Esophagus (tissue), 2 donors: ENCODE data around the gene IL1RN. TPM values are rescaled to one million over a fixed set of nuclear protein-coding genes. Genes with fewer than 3 reads are reported as not detected.

Experiments used
- H3K27ac ChIP-seq, 2 donors: one replicate each; pipeline ENCODE4 v1.5.1; 2013; ENCODE audit warnings: low read depth in 2 of 2, mild to moderate bottlenecking in 2 of 2, inconsistent platforms in 1 of 2, low read length in 1 of 2, moderate library complexity in 1 of 2
- H3K27me3 ChIP-seq, 2 donors: one replicate each; pipeline ENCODE4 v1.6.1; 2013; ENCODE audit warnings: low read length in 2 of 2, control low read depth in 1 of 2, mild to moderate bottlenecking in 1 of 2; ENCODE audit not compliant: insufficient read depth in 2 of 2, control insufficient read depth in 1 of 2
- H3K36me3 ChIP-seq, 2 donors: one replicate each; pipeline ENCODE4 v1.6.1; 2013; ENCODE audit warnings: low read length in 1 of 2; ENCODE audit not compliant: control insufficient read depth in 2 of 2, insufficient read depth in 2 of 2
- H3K4me1 ChIP-seq, 2 donors: one replicate each; pipeline ENCODE4 v1.6.1; 2013; ENCODE audit warnings: low read length in 1 of 2; ENCODE audit not compliant: control insufficient read depth in 2 of 2, insufficient read depth in 2 of 2
- H3K4me3 ChIP-seq, 2 donors: one replicate each; pipeline ENCODE4 v1.5.1; 2013; ENCODE audit warnings: low read length in 2 of 2, mild to moderate bottlenecking in 2 of 2, low read depth in 1 of 2, moderate library complexity in 1 of 2
- H3K9me3 ChIP-seq, 2 donors: one replicate each; pipeline ENCODE4 v1.6.1; 2013; ENCODE audit warnings: mild to moderate bottlenecking in 2 of 2, low read depth in 1 of 2, low read length in 1 of 2, moderate library complexity in 1 of 2; ENCODE audit not compliant: control insufficient read depth in 2 of 2, insufficient read depth in 1 of 2
- whole genome bisulfite sequencing, 2 donors: extraction: QIAGEN DNeasy Blood & Tissue Kit; methylation state at CpG; one replicate each; pipeline ENCODE4 v1.1.7; 2013; 5-methylcytosine and 5-hydroxymethylcytosine counted together
- polyA plus RNA-seq, 2 donors: library from polyadenylated mRNA; stranded (reverse); fragments of 200-250 nt; gene quantifications; one replicate each; pipeline ENCODE4 v1.2.3, GENCODE V29; 2013
- donor health status: healthy with polysubstance abuse.
- donor health status: Bipolar disorder and iron deficiency.

Gene IL1RN
- polyA plus RNA-seq, 2 donors, result 1,363 to 2,112 TPM

DNA sequence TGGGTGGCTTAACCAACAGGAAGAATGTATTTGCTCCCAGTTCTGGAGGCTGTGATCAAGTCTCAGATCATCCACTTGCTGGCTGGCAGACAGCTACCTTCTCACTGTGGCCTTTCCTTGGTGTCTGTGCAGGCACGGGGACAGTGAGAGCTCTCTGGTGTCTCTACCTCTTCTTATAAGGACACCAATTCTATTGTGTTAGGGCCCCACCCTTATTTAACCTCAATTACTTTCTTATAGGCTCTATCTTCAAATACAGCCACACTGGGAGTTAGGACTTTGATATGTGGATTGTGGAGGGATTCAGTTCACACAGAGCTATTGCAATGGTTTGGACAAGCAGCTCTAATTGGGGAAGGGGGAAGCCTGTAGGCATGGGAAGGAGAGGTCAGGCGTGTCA lies 25.3 kb upstream of the IL1RN start:
- H3K4me1 ChIP-seq, result peaks cover 0 to 3% of the 10 kb centered on the region in 2 donors
- H3K9me3 ChIP-seq, result peaks cover 0 to 3% of the 10 kb centered on the region in 2 donors
- H3K27ac ChIP-seq, result peak overlapping the region; percentile 7 to 65
- no peaks in the 10 kb centered on the region for H3K27me3 ChIP-seq
- WGBS, 2 donors, result 79 to 92% methylated on average over 2 of the region's 2 CpGs
- H3K4me3 ChIP-seq, result no peak overlapping the region
- no peaks in the 10 kb centered on the region for H3K36me3 ChIP-seq

GRCh38 chr2:113103277-113103676 lies 24.1 kb upstream of the IL1RN start:
- Histone ChIP-seq H3K4me1 (peaks cover 0 to under 1% of the 10 kb centered on the region in 2 donors), H3K27ac (no peak overlapping the region), H3K4me3 (no peak overlapping the region), H3K9me3 (peaks cover 0 to 3% of the 10 kb centered on the region in 2 donors), H3K36me3 (no peaks in the 10 kb centered on the region), H3K27me3 (no peaks in the 10 kb centered on the region)
- 90 to 93% methylated on average over 4 of the region's 4 CpGs for WGBS, 2 donors

GRCh38 chr2:113104054-113104611 lies 23.3 kb upstream of the IL1RN start:
- 76 to 77% methylated on average over 3 of the region's 3 CpGs for WGBS, 2 donors
- H3K4me3 ChIP-seq, result no peak overlapping the region
- H3K4me1 ChIP-seq, result no peaks in the 10 kb centered on the region
- no peak overlapping the region for H3K27ac ChIP-seq
- H3K27me3 ChIP-seq, result no peaks in the 10 kb centered on the region
- peaks cover 0 to 3% of the 10 kb centered on the region in 2 donors for H3K9me3 ChIP-seq
- no peaks in the 10 kb centered on the region for H3K36me3 ChIP-seq

GRCh38 chr2:113105047-113105785 lies 22.2 kb upstream of the IL1RN start:
- 76 to 78% methylated on average over 6 of the region's 6 CpGs for WGBS, 2 donors
- H3K36me3 ChIP-seq, result no peaks in the 10 kb centered on the region

DNA sequence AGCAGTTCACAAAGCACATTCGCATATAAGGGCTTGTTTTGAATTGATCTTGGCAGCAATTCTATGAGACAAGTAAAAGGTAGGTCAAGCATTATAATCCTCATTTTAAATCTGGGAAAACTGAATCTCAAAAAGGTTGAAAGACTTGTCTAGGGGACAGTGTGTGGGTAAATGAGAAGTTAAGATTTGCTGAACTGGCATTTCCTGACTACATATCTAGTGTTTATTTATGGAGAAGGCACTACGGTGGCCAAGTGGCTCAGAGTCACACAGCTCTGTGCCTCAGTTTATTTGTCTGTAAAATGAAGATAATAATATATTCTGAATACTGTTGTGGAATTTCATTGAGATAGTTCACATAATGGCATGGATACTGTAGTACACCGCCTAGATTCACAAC lies 16.3 kb upstream of the IL1RN start:
- Histone ChIP-seq H3K4me1 (peaks cover 2 to 25% of the 10 kb centered on the region in 2 donors), H3K27ac (peak overlapping the region; percentile 94), H3K4me3 (no peak overlapping the region), H3K36me3 (no peaks in the 10 kb centered on the region), H3K9me3 (no peaks in the 10 kb centered on the region), H3K27me3 (no peaks in the 10 kb centered on the region)
- 52 to 60% methylated on average over 3 of the region's 3 CpGs for WGBS, 2 donors

More at GRCh38 chr2:113105047-113105785, 22.2 kb upstream of the IL1RN start:
- Histone ChIP-seq H3K4me3 (no peak overlapping the region), H3K27me3 (no peaks in the 10 kb centered on the region), H3K4me1 (peaks cover 0 to 2% of the 10 kb centered on the region in 2 donors), H3K9me3 (peaks cover 0 to 3% of the 10 kb centered on the region in 2 donors), H3K27ac (no peak overlapping the region)

DNA sequence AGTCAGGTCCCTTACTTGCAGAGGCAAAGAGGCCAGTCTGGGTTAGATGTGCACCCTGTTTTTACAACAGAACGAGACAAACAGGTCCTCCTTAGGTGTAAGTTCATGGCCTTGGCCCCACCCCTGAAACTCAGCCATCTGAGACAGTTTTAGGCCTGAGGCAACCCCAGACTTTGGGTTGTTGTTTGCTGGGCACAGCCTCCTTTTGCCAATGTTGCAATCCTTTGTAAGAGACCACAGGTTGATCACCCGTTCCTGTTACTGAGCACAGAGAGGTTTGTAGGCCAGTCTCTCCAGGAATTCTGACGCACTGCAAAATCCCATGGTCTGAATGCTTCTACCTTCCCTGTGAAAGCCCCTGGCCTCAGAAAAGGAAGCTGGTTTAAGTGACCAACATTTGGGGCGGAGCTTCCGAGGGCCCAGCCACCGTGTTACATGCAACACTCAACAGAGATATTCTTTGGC lies 15.5 kb upstream of the IL1RN start:
- no peaks in the 10 kb centered on the region for H3K27me3 ChIP-seq
- H3K36me3 ChIP-seq, result no peaks in the 10 kb centered on the region
- H3K4me1 ChIP-seq, result peaks cover 4 to 27% of the 10 kb centered on the region in 2 donors
- no peaks in the 10 kb centered on the region for H3K9me3 ChIP-seq
- WGBS, 2 donors, result 50 to 60% methylated on average over 6 of the region's 6 CpGs
- no peak overlapping the region for H3K4me3 ChIP-seq
- peak overlapping the region; percentile 94 for H3K27ac ChIP-seq

- Histone ChIP-seq H3K27ac (peak overlapping the region; percentile 94), H3K4me1 (peaks cover 6 to 31% of the 10 kb centered on the region in 2 donors), H3K27me3 (no peaks in the 10 kb centered on the region), H3K36me3 (no peaks in the 10 kb centered on the region), H3K4me3 (no peak overlapping the region), H3K9me3 (no peaks in the 10 kb centered on the region)
- 86% methylated on average over 8 of the region's 8 CpGs for WGBS, 2 donors
These were observed 15.0 kb upstream of the IL1RN start for GRCh38 chr2:113112441-113112840.

GRCh38 chr2:113112871-113113270 lies 14.5 kb upstream of the IL1RN start:
- 82 to 83% methylated on average over 6 of the region's 6 CpGs for WGBS, 2 donors
- peak overlapping the region in 1 of 2 donors; percentile 7 for H3K4me3 ChIP-seq
- H3K9me3 ChIP-seq, result no peaks in the 10 kb centered on the region
- H3K36me3 ChIP-seq, result no peaks in the 10 kb centered on the region
- peaks cover 6 to 31% of the 10 kb centered on the region in 2 donors for H3K4me1 ChIP-seq
- H3K27ac ChIP-seq, result peak overlapping the region; percentile 94
- H3K27me3 ChIP-seq, result no peaks in the 10 kb centered on the region

GRCh38 chr2:113113807-113114206 lies 13.6 kb upstream of the IL1RN start:
- Histone ChIP-seq H3K36me3 (no peaks in the 10 kb centered on the region), H3K9me3 (no peaks in the 10 kb centered on the region), H3K4me3 (no peak overlapping the region), H3K4me1 (peaks cover 6 to 33% of the 10 kb centered on the region in 2 donors), H3K27me3 (no peaks in the 10 kb centered on the region), H3K27ac (peak overlapping the region; percentile 90 to 99)
- 31 to 39% methylated on average over 3 of the region's 3 CpGs for WGBS, 2 donors
